IMR-90 (cell line): ENCODE results near the gene NTRK2. TPM values are rescaled to one million over a fixed set of nuclear protein-coding genes. Genes with fewer than 3 reads are reported as not detected.

Source experiments
- ATAC-seq: fragments of 200-7000 bp; cut with Tn5 transposase; 2 replicates; pipeline ENCODE4 v1.9.1; 2020; ENCODE audit warnings: low read depth, mild to moderate bottlenecking, moderate library complexity
- BruUV-seq: library from RNA; stranded (reverse); fragments of 400-500 nt; replicated peaks from 2 replicates; lab custom pipeline; 2021; lab: Mats Ljungman, UMichigan
- CTCF ChIA-PET: fragments of 300-600 bp; formaldehyde crosslinking; extraction: SDS; loops from one replicate; lab custom pipeline; 2021; ENCODE audit warnings: antibody characterized with exemption; lab: Yijun Ruan, JAX
- POLR2A ChIA-PET: fragments of 300-600 bp; sonication (Branson Sonifier 250); formaldehyde crosslinking; loops from one replicate; lab custom pipeline; 2022; ENCODE audit warnings: antibody characterized with exemption; ENCODE audit not compliant: unreplicated experiment; lab: Charles Lee
- DNase-seq: peaks from one replicate; pipeline ENCODE4 v3.0.0; 2013
- H2AFZ ChIP-seq: replicated peaks from 2 replicates; pipeline ENCODE3; 2013; ENCODE audit warnings: low read length, mild to moderate bottlenecking; ENCODE audit not compliant: poor library complexity
- H2AK5ac ChIP-seq: 2 replicates; pipeline ENCODE4 v1.6.1; 2013; ENCODE audit warnings: low read depth, low read length, inconsistent platforms
- H2AK9ac ChIP-seq: replicated peaks from 2 replicates; pipeline ENCODE3; 2013; ENCODE audit warnings: mild to moderate bottlenecking, low read depth, low read length, moderate library complexity; ENCODE audit not compliant: poor library complexity
- H2BK120ac ChIP-seq: 2 replicates; pipeline ENCODE4 v1.6.1; 2013; ENCODE audit warnings: low read depth, low read length, inconsistent platforms
- H2BK15ac ChIP-seq: 3 replicates; pipeline ENCODE4 v1.6.1; 2013; ENCODE audit warnings: low read depth, low read length, inconsistent platforms
- H2BK20ac ChIP-seq: 2 replicates; pipeline ENCODE4 v1.6.1; 2013; ENCODE audit warnings: low read depth, mild to moderate bottlenecking, inconsistent platforms, low read length, moderate library complexity
- H2BK5ac ChIP-seq: 2 replicates; pipeline ENCODE4 v1.6.1; 2013; ENCODE audit warnings: mild to moderate bottlenecking, low read depth, low read length, inconsistent platforms; ENCODE audit not compliant: poor library complexity, severe bottlenecking
- H3K14ac ChIP-seq: replicated peaks from 2 replicates; pipeline ENCODE4 v1.6.1; 2013; ENCODE audit warnings: low read depth, low read length, inconsistent platforms
- H3K18ac ChIP-seq: 2 replicates; pipeline ENCODE4 v1.6.1; 2013; ENCODE audit warnings: low read depth, low read length, control low read depth
- H3K23ac ChIP-seq: 2 replicates; pipeline ENCODE4 v1.6.1; 2013; ENCODE audit warnings: low read depth, low read length, inconsistent platforms
- H3K27ac ChIP-seq: 2 replicates; pipeline ENCODE4 v1.5.1; 2013; ENCODE audit warnings: mild to moderate bottlenecking, control low read depth, low read length; ENCODE audit not compliant: insufficient read depth
- H3K27me3 ChIP-seq: 2 replicates; pipeline ENCODE4 v1.6.1; 2013; ENCODE audit warnings: low read length; ENCODE audit not compliant: control insufficient read depth, insufficient read depth
- H3K36me3 ChIP-seq: 2 replicates; pipeline ENCODE4 v1.6.1; 2013; ENCODE audit warnings: low read length, mixed read lengths; ENCODE audit not compliant: control insufficient read depth, insufficient read depth
- H3K4ac ChIP-seq: 2 replicates; pipeline ENCODE4 v1.6.1; 2013; ENCODE audit warnings: low read depth, low read length, inconsistent platforms
- H3K4me1 ChIP-seq: 2 replicates; pipeline ENCODE4 v1.6.1; 2013; ENCODE audit warnings: low read length, mixed read lengths; ENCODE audit not compliant: control insufficient read depth, insufficient read depth
- H3K4me2 ChIP-seq: 2 replicates; pipeline ENCODE4 v1.6.1; 2013; ENCODE audit warnings: low read depth, mild to moderate bottlenecking, control low read depth, low read length, moderate library complexity
- H3K4me3 ChIP-seq: 2 replicates; pipeline ENCODE4 v1.5.1; 2013; ENCODE audit warnings: low read depth, mild to moderate bottlenecking, control low read depth, low read length, moderate library complexity; ENCODE audit not compliant: insufficient read depth
- H3K56ac ChIP-seq: 2 replicates; pipeline ENCODE4 v1.6.1; 2013; ENCODE audit warnings: low read length, inconsistent platforms; ENCODE audit not compliant: insufficient read depth; ENCODE audit errors: extremely low read depth
- H3K79me1 ChIP-seq, 2 experiments: 2 replicates each; pipeline ENCODE4 v1.6.1; 2013; ENCODE audit warnings: low read length in 2 of 2, inconsistent platforms in 1 of 2, low read depth in 1 of 2
- H3K9ac ChIP-seq: 2 replicates; pipeline ENCODE4 v1.6.1; 2013; ENCODE audit warnings: low read depth, low read length, control low read depth
- H3K9me1 ChIP-seq: 2 replicates; pipeline ENCODE4 v1.6.1; 2013; ENCODE audit warnings: low read length, inconsistent platforms; ENCODE audit not compliant: insufficient read depth
- H3K9me3 ChIP-seq: 2 replicates; pipeline ENCODE4 v1.6.1; 2013; ENCODE audit warnings: low read length; ENCODE audit not compliant: control insufficient read depth, insufficient read depth
- H4K20me1 ChIP-seq: 2 replicates; pipeline ENCODE4 v1.6.1; 2013; ENCODE audit warnings: low read length, inconsistent platforms; ENCODE audit not compliant: insufficient read depth
- H4K5ac ChIP-seq: 2 replicates; pipeline ENCODE4 v1.6.1; 2013; ENCODE audit warnings: mild to moderate bottlenecking, low read depth, low read length, control low read depth
- H4K8ac ChIP-seq, 2 experiments: 2 replicates each; pipeline ENCODE4 v1.6.1; 2013; ENCODE audit warnings: low read depth in 2 of 2, low read length in 2 of 2, control low read depth in 1 of 2, inconsistent platforms in 1 of 2
- H4K91ac ChIP-seq: 2 replicates; pipeline ENCODE4 v1.6.1; 2013; ENCODE audit warnings: low read depth, low read length, inconsistent platforms; ENCODE audit not compliant: insufficient read depth
- BHLHE40 ChIP-seq: fragments of 150-350 bp; IDR thresholded peaks from 2 replicates; pipeline ENCODE4 v1.6.1; 2016; ENCODE audit warnings: mild to moderate bottlenecking, low read depth, low read length
- CEBPB ChIP-seq: IDR thresholded peaks from 2 replicates; pipeline ENCODE4 v1.6.1; 2012; ENCODE audit warnings: low read depth, low read length, improper control_type of control experiment
- CHD1 ChIP-seq: IDR thresholded peaks from 2 replicates; pipeline ENCODE4 v1.6.1; 2012; ENCODE audit warnings: low read depth, low read length, improper control_type of control experiment
- CTCF ChIP-seq: conservative IDR thresholded peaks from 2 replicates; pipeline ENCODE4 v1.5.1; 2012; ENCODE audit warnings: mild to moderate bottlenecking, low read depth, low read length, improper control_type of control experiment
- FOS ChIP-seq: fragments of 150-350 bp; IDR thresholded peaks from 2 replicates; pipeline ENCODE4 v1.6.1; 2016; ENCODE audit warnings: low read depth, low read length
- MAFK ChIP-seq: IDR thresholded peaks from 2 replicates; pipeline ENCODE4 v1.6.1; 2012; ENCODE audit warnings: low read depth, low read length, improper control_type of control experiment
- MAZ ChIP-seq: IDR thresholded peaks from 2 replicates; pipeline ENCODE4 v1.6.1; 2012; ENCODE audit warnings: low read depth, mild to moderate bottlenecking, low read length, improper control_type of control experiment, moderate library complexity, borderline replicate concordance
- MXI1 ChIP-seq: IDR thresholded peaks from 2 replicates; pipeline ENCODE4 v1.6.1; 2012; ENCODE audit warnings: low read depth, mild to moderate bottlenecking, low read length, moderate library complexity, borderline replicate concordance
- NFE2L2 ChIP-seq: fragments of 150-350 bp; IDR thresholded peaks from 2 replicates; pipeline ENCODE4 v1.6.1; 2016; ENCODE audit warnings: low read depth, mild to moderate bottlenecking, low read length
- POLR2A ChIP-seq: IDR thresholded peaks from 2 replicates; pipeline ENCODE4 v1.6.1; 2012; ENCODE audit warnings: mild to moderate bottlenecking, low read depth, low read length
- RAD21 ChIP-seq: IDR thresholded peaks from 2 replicates; pipeline ENCODE4 v1.6.1; 2012; ENCODE audit warnings: low read length, improper control_type of control experiment
- RCOR1 ChIP-seq: IDR thresholded peaks from 2 replicates; pipeline ENCODE4 v1.6.1; 2012; ENCODE audit warnings: mild to moderate bottlenecking, low read length, improper control_type of control experiment; ENCODE audit not compliant: insufficient replicate concordance
- RFX5 ChIP-seq: IDR thresholded peaks from 2 replicates; pipeline ENCODE4 v1.8.0; 2012; ENCODE audit warnings: low read depth, mild to moderate bottlenecking, low read length, moderate library complexity
- USF2 ChIP-seq: fragments of 150-350 bp; IDR thresholded peaks from 2 replicates; pipeline ENCODE4 v1.6.1; 2017; ENCODE audit warnings: mild to moderate bottlenecking, antibody characterized with exemption, low read length, low read depth
- dilution Hi-C: fragments of 300-500 bp; cut with HindIII; formaldehyde crosslinking; loops from one replicate; pipeline ENCODE4 v1.14.3; 2018; ENCODE audit warnings: low sequenced_read_pairs; ENCODE audit not compliant: unreplicated experiment
- in situ Hi-C: fragments of 300-500 bp; cut with MboI; formaldehyde crosslinking; loops from 3 replicates; pipeline ENCODE4 v1.14.3; 2019; ENCODE audit warnings: low sequenced_read_pairs, inconsistent platforms, mixed read lengths
- intact Hi-C: fragments of 100-400 bp; cut with micrococcal nuclease; formaldehyde crosslinking; loops from 2 replicates; pipeline ENCODE4 v1.10.0; 2022
- polyA plus RNA-seq, 3 experiments: library from polyadenylated mRNA; depleted of rRNA; stranded (reverse); fragments of >200 nt; gene quantifications; 2 replicates each; pipeline ENCODE4 v1.2.3, GENCODE V29; 2012; ENCODE audit warnings: low replicate concordance in 1 of 3
- total RNA-seq: library from RNA; depleted of rRNA; stranded (reverse); fragments of >200 nt; gene quantifications from 2 replicates; pipeline ENCODE4 v1.2.3, GENCODE V29; 2012
- TF ChIP-seq, protein P1 (sequence below): fragments of 150-350 bp; IDR thresholded peaks from 2 replicates; pipeline ENCODE4 v1.6.1; 2016; ENCODE audit warnings: low read depth, mild to moderate bottlenecking, low read length, moderate library complexity, borderline replicate concordance

Gene NTRK2
- total and polyA plus RNA-seq, 2 of the 4 experiments (the other 2 are of a cell fraction), result under 0.01 to 0.02 TPM

DNA sequence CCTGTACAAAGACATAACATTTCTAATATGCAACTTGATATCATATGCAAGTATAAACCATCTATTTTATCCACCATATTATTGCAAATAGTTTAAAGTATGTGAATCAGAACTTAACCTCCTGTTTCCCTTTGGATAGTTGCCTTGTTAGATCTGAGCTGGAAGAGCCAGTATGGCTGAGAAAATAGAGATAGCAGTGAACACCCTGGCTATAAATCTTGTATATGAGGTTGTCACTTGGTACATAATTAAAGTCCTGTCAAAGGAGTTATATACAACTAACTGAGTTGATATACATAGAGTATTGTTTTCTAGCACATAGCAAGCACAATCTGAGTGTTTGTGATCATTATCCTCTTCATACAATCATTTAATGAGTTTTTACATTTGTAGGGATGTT, 272.3 kb downstream of the NTRK2 start:
- no peak overlapping the region for H3K9ac ChIP-seq
- no peak overlapping the region for H2AFZ ChIP-seq
- H2AK5ac ChIP-seq, result no peak overlapping the region
- BruUV-seq, result no TSS peak
- no peaks in the 10 kb centered on the region for H3K4me1 ChIP-seq
- no peaks in the 10 kb centered on the region for H3K36me3 ChIP-seq
- H2BK15ac ChIP-seq, result no peak overlapping the region
- H3K56ac ChIP-seq, result no peak overlapping the region
- H3K27ac ChIP-seq, result no peak overlapping the region
- no peak overlapping the region for H3K14ac ChIP-seq
- H2BK5ac ChIP-seq, result no peak overlapping the region
- peaks cover 6% of the 10 kb centered on the region; the same call in 1 of the 2 replicates for H3K9me3 ChIP-seq
- H3K18ac ChIP-seq, result no peak overlapping the region
- H4K8ac ChIP-seq, result no peak overlapping the region
- intact Hi-C loops, result no loop called here
- H3K79me1 ChIP-seq, result no peaks in the 10 kb centered on the region
- dilution Hi-C loops, result no loop called here
- H3K4me3 ChIP-seq, result no peak overlapping the region
- no peak overlapping the region for H2BK20ac ChIP-seq
- no peak overlapping the region for H4K91ac ChIP-seq
- no peak overlapping the region for H3K23ac ChIP-seq
- no peak overlapping the region for H3K4ac ChIP-seq
- H4K20me1 ChIP-seq, result no peaks in the 10 kb centered on the region
- TF ChIP-seq CEBPB (no peak), USF2 (no peak), MAZ (no peak), RFX5 (no peak), RAD21 (no peak), FOS (no peak), RCOR1 (no peak), CTCF (no peak), MAFK (no peak), BHLHE40 (no peak), MXI1 (no peak), POLR2A (no peak), NFE2L2 (no peak), CHD1 (no peak)
- TF ChIP-seq, protein P1, sequence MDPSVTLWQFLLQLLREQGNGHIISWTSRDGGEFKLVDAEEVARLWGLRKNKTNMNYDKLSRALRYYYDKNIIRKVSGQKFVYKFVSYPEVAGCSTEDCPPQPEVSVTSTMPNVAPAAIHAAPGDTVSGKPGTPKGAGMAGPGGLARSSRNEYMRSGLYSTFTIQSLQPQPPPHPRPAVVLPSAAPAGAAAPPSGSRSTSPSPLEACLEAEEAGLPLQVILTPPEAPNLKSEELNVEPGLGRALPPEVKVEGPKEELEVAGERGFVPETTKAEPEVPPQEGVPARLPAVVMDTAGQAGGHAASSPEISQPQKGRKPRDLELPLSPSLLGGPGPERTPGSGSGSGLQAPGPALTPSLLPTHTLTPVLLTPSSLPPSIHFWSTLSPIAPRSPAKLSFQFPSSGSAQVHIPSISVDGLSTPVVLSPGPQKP, result no peak
- POLR2A ChIA-PET, result no interaction called here
- no peak for ATAC-seq
- no peak overlapping the region for H2BK120ac ChIP-seq
- CTCF ChIA-PET, result no interaction called here
- no peak overlapping the region for H2AK9ac ChIP-seq
- no peaks in the 10 kb centered on the region for H3K27me3 ChIP-seq
- H4K5ac ChIP-seq, result no peak overlapping the region
- no peaks in the 10 kb centered on the region for H3K9me1 ChIP-seq
- no peak for DNase-seq
- no peak overlapping the region for H3K4me2 ChIP-seq
- in situ Hi-C loops, result no loop called here
